Brain microvascular endothelial cell (primary cell): ENCODE results near the gene DLG5.

Experiments used
- DNase-seq: peaks from one replicate; pipeline ENCODE4 v3.0.0-alpha.2; 2020
- H3K27ac ChIP-seq: fragments of 250-450 bp; sonication (Bioruptor Pico); 2 replicates; pipeline ENCODE4 v1.5.1; 2020; ENCODE audit warnings: mild to moderate bottlenecking, moderate library complexity
- H3K27me3 ChIP-seq: fragments of 250-450 bp; sonication (Bioruptor Pico); replicated peaks from 2 replicates; pipeline ENCODE4 v1.5.1; 2020; ENCODE audit warnings: mild to moderate bottlenecking
- H3K36me3 ChIP-seq: fragments of 250-450 bp; sonication (Bioruptor Pico); replicated peaks from 2 replicates; pipeline ENCODE4 v1.5.1; 2020; ENCODE audit warnings: mild to moderate bottlenecking
- H3K4me3 ChIP-seq: 2 replicates; pipeline ENCODE4 v1.5.1; 2011; ENCODE audit warnings: low read depth, mild to moderate bottlenecking, control low read depth, low read length, moderate library complexity
- in situ Hi-C: cut with HindIII; loops from 2 replicates; pipeline ENCODE4 v1.10.0; 2017; ENCODE audit warnings: low sequenced_read_pairs, low pct_ligation_motif_present
- TF ChIP-seq, protein P1 (sequence below): IDR thresholded peaks from 2 replicates; pipeline ENCODE4 v1.5.1; 2011; ENCODE audit warnings: low read depth, mild to moderate bottlenecking, moderate library complexity, low read length, control low read depth, inconsistent platforms; ENCODE audit errors: missing control alignments

Gene DLG5

GRCh38 chr10:77959887-77960455 is 33.4 kb upstream of the DLG5 start:
- Histone ChIP-seq H3K4me3 (no peak overlapping the region), H3K27ac (no peak overlapping the region), H3K36me3 (no peaks in the 10 kb centered on the region), H3K27me3 (no peaks in the 10 kb centered on the region)
- in situ Hi-C loops, result no loop called here
- TF ChIP-seq, protein P1, sequence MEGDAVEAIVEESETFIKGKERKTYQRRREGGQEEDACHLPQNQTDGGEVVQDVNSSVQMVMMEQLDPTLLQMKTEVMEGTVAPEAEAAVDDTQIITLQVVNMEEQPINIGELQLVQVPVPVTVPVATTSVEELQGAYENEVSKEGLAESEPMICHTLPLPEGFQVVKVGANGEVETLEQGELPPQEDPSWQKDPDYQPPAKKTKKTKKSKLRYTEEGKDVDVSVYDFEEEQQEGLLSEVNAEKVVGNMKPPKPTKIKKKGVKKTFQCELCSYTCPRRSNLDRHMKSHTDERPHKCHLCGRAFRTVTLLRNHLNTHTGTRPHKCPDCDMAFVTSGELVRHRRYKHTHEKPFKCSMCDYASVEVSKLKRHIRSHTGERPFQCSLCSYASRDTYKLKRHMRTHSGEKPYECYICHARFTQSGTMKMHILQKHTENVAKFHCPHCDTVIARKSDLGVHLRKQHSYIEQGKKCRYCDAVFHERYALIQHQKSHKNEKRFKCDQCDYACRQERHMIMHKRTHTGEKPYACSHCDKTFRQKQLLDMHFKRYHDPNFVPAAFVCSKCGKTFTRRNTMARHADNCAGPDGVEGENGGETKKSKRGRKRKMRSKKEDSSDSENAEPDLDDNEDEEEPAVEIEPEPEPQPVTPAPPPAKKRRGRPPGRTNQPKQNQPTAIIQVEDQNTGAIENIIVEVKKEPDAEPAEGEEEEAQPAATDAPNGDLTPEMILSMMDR, result no peak
- DNase-seq, result no peak

DNA sequence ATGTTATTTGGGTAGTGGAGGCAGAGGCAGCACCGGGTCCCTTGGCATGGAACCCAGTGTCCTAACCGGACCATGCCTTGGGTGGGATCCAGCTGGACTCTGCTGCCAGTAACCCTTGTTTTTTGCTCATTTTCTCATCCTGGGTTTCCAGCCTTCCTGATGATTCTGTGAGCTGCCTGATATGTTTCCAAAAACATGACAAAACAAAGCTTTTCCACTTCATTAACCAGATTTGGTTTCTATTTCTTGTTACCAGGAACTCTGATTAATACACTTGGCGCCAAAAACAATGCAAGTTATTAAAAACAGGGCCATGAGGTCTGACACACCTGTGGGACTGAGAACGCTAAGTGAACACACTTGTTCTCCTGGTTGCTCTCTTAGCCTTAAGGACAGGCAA is 32.8 kb upstream of the DLG5 start:
- H3K4me3 ChIP-seq, result no peak overlapping the region
- H3K27ac ChIP-seq, result no peak overlapping the region
- H3K27me3 ChIP-seq, result no peaks in the 10 kb centered on the region
- no peak for DNase-seq
- no peaks in the 10 kb centered on the region for H3K36me3 ChIP-seq
- in situ Hi-C loops, result no loop called here
- TF ChIP-seq, protein P1, result no peak

DNA sequence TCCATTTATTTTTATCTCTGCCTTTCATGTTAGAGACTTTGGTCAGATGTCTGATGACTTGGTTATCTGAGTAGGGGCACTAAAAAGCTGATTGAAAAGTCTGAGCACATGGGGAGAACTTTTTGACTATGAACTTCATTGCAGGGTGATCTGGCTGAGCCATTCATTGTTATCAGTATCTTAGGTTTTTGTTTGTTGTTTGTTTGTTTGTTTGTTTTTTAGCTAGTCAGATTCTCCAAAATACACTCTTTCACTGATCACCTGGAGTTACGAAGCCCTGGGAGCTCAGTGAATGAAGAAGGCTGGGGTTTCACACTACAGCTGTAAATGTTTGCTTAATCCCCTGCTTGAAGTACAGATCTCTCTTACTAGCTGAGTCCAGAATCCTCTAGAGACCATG is 28.6 kb upstream of the DLG5 start:
- Histone ChIP-seq H3K4me3 (no peak overlapping the region), H3K27me3 (no peaks in the 10 kb centered on the region), H3K36me3 (no peaks in the 10 kb centered on the region), H3K27ac (no peak overlapping the region)
- DNase-seq, result no peak
- in situ Hi-C loops, result no loop called here
- TF ChIP-seq, protein P1, result no peak

DNA sequence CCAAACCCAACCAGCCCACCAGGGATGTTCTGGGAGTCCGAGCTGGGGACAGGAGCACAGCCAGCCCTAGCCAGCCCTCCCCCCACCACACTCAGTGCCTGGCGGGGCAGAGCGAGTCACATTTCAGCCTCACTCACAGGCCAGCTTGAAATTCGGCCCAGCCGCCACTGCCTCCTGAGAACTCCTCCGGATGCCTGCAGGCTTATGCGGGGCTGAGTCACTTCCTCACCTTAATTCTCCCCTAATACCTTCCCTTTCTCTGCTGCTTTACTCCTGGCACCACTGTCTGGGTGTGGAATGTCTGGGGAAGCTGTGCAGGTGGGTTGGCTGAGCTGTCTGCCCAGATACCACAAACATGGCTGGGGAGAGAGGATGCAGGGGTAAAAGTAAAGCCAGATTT is 22.6 kb upstream of the DLG5 start:
- in situ Hi-C loops, result no loop called here
- Histone ChIP-seq H3K27me3 (no peaks in the 10 kb centered on the region), H3K4me3 (no peak overlapping the region), H3K36me3 (no peaks in the 10 kb centered on the region), H3K27ac (no peak overlapping the region)
- peak; percentile 42 for DNase-seq
- TF ChIP-seq, protein P1, result no peak

- in situ Hi-C loops, result no loop called here
- Histone ChIP-seq H3K4me3 (no peak overlapping the region), H3K27ac (no peak overlapping the region), H3K27me3 (no peaks in the 10 kb centered on the region), H3K36me3 (no peaks in the 10 kb centered on the region)
- no peak for DNase-seq
- TF ChIP-seq, protein P1, result no peak
Measured at GRCh38 chr10:77946084-77946483, 19.5 kb upstream of the DLG5 start.

DNA sequence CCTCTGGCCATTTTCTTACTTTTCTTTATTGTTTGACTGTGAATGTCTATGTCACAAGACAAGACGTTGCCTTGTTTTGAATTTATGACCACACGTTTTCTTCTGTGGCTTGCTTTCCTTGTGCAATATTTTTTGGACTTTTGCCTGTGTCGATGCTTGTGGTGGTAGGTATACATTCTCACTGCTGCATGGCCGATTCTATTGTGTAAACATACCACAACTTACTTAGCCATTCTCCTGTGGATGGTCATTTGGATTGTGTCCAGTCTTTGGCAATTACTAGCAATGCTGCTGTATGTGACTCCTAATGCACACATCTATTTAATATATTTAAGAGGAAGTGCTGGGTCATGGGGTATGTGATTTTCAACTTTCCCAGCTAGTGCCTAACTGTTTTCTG is 18.0 kb upstream of the DLG5 start:
- H3K4me3 ChIP-seq, result no peak overlapping the region
- no peaks in the 10 kb centered on the region for H3K27me3 ChIP-seq
- H3K36me3 ChIP-seq, result no peaks in the 10 kb centered on the region
- in situ Hi-C loops, result no loop called here
- TF ChIP-seq, protein P1, result no peak
- peak; percentile 74 for DNase-seq
- H3K27ac ChIP-seq, result peak overlapping the region; percentile 48
